HG03378 (cell line): ENCODE data around the gene PIGS.

Experiments used
- ATAC-seq: cut with Tn5 transposase; IDR thresholded peaks from one replicate; pipeline ENCODE4 v1.9.1; 2021; ENCODE audit warnings: mild to moderate bottlenecking, moderate library complexity; ENCODE audit not compliant: unreplicated experiment

Gene PIGS

GRCh38 chr17:28551421-28552175, 19.7 kb downstream of the PIGS start:
- no peak for ATAC-seq

DNA sequence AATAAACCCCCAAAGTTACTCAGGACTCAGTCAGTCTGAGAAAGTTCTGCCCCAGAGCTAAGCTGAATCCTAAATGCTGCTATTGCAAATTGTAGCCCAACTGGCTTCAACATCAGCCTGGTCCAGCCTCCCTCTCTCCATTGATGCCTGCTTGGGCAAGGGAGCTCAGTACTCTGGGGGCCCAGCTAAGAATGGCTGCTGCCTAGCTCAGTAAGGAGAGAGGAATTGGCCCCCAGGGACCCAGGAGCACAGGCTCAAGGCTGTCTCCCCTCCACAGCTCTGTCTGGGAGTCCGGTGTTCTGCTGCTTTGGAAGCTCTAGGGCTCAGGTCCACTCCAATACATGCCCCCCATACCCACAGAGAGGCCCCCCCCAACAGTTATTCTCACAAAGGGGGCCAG, 20.5 kb downstream of the PIGS start:
- no peak for ATAC-seq

DNA sequence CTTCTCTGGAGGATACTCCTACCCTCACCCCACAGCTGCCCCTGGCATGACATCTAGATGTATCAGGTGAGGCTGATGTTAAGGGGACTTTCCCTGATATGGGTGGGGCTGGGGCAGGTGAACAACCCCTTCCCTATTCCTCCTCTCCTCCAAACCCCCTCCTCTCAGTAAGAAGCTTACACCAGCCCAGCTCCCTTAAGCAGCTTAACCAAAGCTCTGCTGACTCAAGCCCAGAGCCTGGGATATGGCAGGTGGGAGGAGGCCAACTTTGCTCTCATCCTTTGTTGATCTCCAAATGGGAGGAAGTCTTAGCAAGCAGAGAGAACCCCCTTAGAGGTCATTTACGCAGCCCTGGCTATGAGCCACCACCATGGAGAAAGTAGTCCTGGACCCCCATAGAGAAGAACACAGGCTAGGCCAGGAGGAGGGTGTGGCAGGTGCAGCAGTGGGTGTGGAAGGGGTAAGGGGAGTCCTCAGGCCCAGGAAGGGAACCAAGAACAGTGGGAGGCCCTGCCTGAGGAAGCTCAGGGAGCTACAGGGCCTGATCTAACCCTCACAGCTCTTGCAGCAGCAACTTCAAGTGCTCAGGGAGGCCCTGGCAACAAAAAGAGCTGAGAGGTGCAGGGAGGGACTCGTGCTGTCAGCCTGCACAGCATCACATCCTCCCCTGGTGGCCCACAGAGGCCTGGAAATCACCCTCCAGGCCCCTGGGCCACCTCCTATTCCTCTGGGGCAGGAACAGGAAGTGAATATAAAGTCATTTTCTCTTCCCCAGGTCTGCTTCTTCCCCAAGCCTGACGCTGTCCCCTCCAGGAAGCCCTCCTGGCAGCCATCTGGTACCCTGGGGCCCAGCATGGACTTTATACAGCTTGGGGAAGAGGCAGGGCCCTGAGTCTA, 21.8 kb downstream of the PIGS start:
- ATAC-seq = no peak

- ATAC-seq = no peak
These were observed 22.8 kb downstream of the PIGS start for GRCh38 chr17:28548417-28549130.

DNA sequence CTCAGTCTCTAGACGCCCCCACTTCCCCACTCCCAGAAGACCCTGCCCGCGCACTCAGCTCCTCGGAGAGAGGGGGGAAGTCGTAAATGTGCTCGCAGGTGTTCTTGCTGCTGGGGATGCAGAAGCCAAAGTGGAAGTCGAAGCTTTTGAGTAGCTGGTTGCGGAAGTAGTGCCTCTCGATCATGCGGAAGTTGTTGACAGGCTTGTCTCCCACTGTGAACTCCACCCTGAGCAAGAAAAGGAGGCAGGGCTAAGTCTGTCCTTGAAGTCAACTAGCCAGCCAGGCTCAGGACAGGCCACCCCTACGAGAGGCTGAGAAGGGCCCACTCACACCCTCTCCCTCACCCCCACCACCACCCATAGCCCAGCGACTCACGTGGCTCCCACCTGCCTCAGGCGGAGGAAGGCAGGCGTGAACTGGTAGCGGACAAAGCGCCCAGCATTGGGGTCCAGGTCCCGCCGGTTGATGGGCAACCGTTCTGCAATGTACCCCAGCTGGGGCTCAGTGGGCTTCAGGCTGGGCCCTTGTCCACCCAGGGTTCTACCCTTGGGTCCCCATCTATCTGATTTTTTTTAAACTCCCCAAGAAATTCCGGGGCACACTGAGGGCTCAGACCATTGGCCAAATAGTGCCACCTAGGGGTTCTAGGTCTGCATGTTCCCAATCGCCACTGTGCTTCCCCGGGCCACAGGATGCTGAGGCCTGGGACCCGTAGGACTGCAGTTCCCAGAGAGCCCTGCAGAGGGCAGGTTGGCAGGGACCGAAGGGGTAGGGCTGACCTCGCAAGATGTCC, 23.5 kb downstream of the PIGS start:
- no peak for ATAC-seq

GRCh38 chr17:28547096-28547622, 24.2 kb downstream of the PIGS start:
- no peak for ATAC-seq

DNA sequence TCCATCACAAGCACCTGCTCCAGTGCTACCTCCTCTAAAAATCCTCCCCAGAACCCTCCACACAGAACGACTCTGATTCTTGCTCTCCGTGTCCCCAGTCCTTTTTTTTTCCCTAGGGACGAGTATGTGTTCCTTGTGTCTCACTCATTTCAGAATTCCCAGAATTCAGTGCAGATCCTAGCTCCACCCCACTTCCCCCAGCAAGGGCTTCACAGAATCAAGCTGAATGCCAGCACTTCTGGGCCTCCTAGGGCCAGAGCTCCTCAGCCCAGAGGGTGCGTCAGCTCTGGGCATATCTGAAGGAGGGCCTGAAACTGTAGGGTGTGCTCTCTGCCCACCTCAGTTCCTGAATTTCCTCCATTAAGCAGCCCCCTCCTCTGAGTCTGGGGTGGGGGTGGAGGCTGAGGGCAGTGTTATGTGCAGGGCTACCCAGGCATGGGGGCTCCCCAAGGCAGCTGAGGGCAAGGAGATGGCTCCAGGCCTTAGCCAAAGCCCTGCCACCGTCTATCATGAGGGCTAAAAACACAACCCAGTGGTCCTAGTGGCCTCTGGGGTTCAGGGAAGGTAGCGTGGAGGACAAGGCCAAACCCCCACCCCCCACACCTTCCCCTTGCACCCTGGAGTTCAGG, 25.4 kb downstream of the PIGS start:
- no peak for ATAC-seq

GRCh38 chr17:28545141-28545503, 26.2 kb downstream of the PIGS start:
- ATAC-seq = no peak

- ATAC-seq = no peak
These were observed 26.8 kb downstream of the PIGS start for GRCh38 chr17:28544402-28545140.

GRCh38 chr17:28541439-28541838, 29.9 kb downstream of the PIGS start:
- no peak for ATAC-seq

DNA sequence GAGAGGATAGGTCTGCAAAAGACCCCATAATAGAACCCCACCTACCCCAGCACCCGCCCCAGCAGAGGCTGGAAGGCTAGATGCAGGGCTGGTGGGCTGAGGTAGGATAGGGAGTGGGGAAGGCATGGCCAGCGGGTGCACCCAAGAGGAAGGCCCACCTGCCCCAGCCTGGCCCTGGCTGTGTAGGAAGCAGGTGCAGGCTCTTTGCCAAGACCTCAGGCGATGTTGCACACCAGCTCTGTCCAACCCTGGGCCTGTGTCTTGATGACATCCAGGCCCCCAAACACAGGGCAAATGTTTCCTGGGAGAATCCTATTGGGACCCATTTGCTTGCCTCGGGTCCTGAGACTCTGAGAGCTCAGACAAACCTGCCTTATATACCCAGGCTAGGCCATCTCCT, 31.1 kb downstream of the PIGS start:
- no peak for ATAC-seq

- ATAC-seq = no peak
These were observed 32.9 kb downstream of the PIGS start for GRCh38 chr17:28538296-28538895.

GRCh38 chr17:28537219-28537610, 34.1 kb downstream of the PIGS start:
- no peak for ATAC-seq

- no peak for ATAC-seq
These were observed 34.6 kb downstream of the PIGS start for GRCh38 chr17:28536532-28537218.

GRCh38 chr17:28534740-28535375, 36.5 kb downstream of the PIGS start:
- ATAC-seq = no peak

DNA sequence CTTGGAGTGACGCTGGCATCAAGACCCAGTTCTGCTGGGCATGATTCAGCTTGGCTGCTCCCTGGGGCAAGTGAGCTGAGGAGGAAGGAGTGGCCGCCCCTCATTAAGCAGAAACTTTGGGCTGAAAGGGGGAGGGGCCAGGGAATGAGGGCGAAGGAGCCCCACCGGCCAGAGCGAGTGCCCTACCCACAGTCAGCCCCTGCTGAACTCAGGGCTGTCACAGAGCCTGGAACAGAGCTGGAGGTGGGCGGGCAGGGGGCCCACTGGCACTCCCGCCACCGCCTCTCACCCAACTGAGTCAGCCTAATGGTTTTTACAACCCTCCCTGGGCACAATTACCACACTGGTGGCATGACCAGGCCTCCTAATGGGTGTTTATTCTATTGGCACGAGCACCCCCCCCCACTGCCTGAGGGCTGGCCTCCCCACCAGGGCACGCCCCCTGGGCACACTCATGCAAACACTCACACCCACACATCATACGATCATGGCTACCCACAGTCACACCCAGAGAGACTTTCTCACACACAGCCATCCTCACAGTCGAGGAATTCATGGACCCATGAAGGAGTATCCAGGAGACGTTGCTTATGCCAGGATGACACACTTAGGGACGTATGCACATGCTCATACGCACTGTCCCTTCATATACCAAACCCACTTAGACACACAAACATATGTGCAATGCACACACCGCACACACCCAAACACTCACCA, 38.1 kb downstream of the PIGS start:
- ATAC-seq = no peak
